Upper lobe of left lung (tissue), 6 donors: Measurements from ENCODE around the gene TNFRSF6B. TPM values are rescaled to one million over a fixed set of nuclear protein-coding genes. Genes with fewer than 3 reads are reported as not detected.
A peak's percentile ranks its signal among the peaks of the same experiment; 100 is the strongest.

Experiments
- ATAC-seq, 2 donors: fragments of 200-7000 bp; cut with Tn5 transposase; one replicate each; pipeline ENCODE4 v1.9.1; 2022; ENCODE audit warnings: mild to moderate bottlenecking in 2 of 2, moderate library complexity in 2 of 2; ENCODE audit not compliant: low FRiP score in 2 of 2
- DNase-seq, 2 donors: peaks; one replicate each; pipeline ENCODE4 v3.0.0-alpha.2; 2019 to 2020
- H3K27ac ChIP-seq, 4 donors: fragments of 200-600 bp; sonication (generic); one replicate each; pipeline ENCODE4 v1.5.1; 2016 to 2019
- H3K27me3 ChIP-seq, 4 donors: fragments of 200-600 bp; sonication (generic); one replicate each; pipeline ENCODE4 v1.5.1; 2017 to 2019
- H3K36me3 ChIP-seq, 4 donors: fragments of 200-600 bp; sonication (generic); one replicate each; pipeline ENCODE4 v1.5.1; 2016 to 2019
- H3K4me1 ChIP-seq, 4 donors: fragments of 200-600 bp; sonication (generic); one replicate each; pipeline ENCODE4 v1.5.1; 2018 to 2019
- H3K4me3 ChIP-seq, 4 donors: fragments of 200-600 bp; sonication (generic); one replicate each; pipeline ENCODE4 v1.5.1; 2017 to 2019; ENCODE audit warnings: mild to moderate bottlenecking in 2 of 4, moderate library complexity in 1 of 4
- H3K9me3 ChIP-seq, 4 donors: fragments of 200-600 bp; sonication (generic); one replicate each; pipeline ENCODE4 v1.5.1; 2018 to 2019
- CTCF ChIP-seq, 6 experiments: fragments of 450-650 bp in 4 of 6; fragments of 200-600 bp in 2 of 6; sonication (generic) in 2 of 6; IDR thresholded peaks; one replicate each; pipeline ENCODE4 v1.5.1; 2016 to 2019; ENCODE audit warnings: antibody characterized with exemption in 6 of 6
- EP300 ChIP-seq, 4 donors: sonication (generic); formaldehyde crosslinking; IDR thresholded peaks; one replicate each; pipeline ENCODE4 v1.5.1; 2017; ENCODE audit warnings: antibody characterized with exemption in 4 of 4, control low read depth in 2 of 4
- POLR2A ChIP-seq, 4 donors: fragments of 450-650 bp; IDR thresholded peaks; one replicate each; pipeline ENCODE4 v1.5.1; 2016 to 2017; ENCODE audit warnings: antibody characterized with exemption in 4 of 4, mild to moderate bottlenecking in 2 of 4
- POLR2AphosphoS5 ChIP-seq, 2 donors: sonication (generic); formaldehyde crosslinking; IDR thresholded peaks; one replicate each; pipeline ENCODE4 v1.5.1; 2017; ENCODE audit warnings: antibody characterized with exemption in 2 of 2
- WGBS, 2 donors: methylation state at CpG; one replicate each; pipeline ENCODE4 v1.1.5; 2017 to 2018; 5-methylcytosine and 5-hydroxymethylcytosine counted together
- total RNA-seq, 6 donors: library from RNA; depleted of rRNA in 4 of 6; stranded (reverse); fragments of >200 nt in 4 of 6; gene quantifications; one replicate each; pipeline versions ENCODE4 v1.1.0 to v1.2.1, GENCODE V29; 2016 to 2021
- donor health status: DM: no; HTN: no; CAD: no; lungs with moderate emphysema.
- donor health status: DM: no; HTN: yes; CAD: no; lungs with severe emphysema.

Gene TNFRSF6B
- total RNA-seq, 6 donors from 2014 or later: 13.8 to 34.8 (median 16.9) TPM

GRCh38 chr20:63691711-63692435 is 4.6 kb upstream of the TNFRSF6B start:
- Histone ChIP-seq H3K36me3 (peaks cover 0 to 35% (median 4%) of the 10 kb centered on the region in 4 donors), H3K27me3 (no peaks in the 10 kb centered on the region), H3K4me3 (no peak overlapping the region), H3K27ac (peak overlapping the region; percentile 23 to 96 (median 70)), H3K9me3 (no peaks in the 10 kb centered on the region), H3K4me1 (peaks cover 43 to 64% (median 50%) of the 10 kb centered on the region in 4 donors)
- ATAC-seq (no peak), DNase-seq (peak in 1 of 2 donors; percentile 70)
- 75 to 87% methylated on average over 16 to 20 of the region's 21 CpGs for WGBS, 2 donors
- no peak for TF ChIP-seq CTCF (IDR thresholded peaks at IDR 0.05)
- peak in 2 of 4 donors; percentile 80 to 90 for TF ChIP-seq EP300 (IDR thresholded peaks at IDR 0.05)
- peak; percentile 9 to 73 for TF ChIP-seq POLR2AphosphoS5 (IDR thresholded peaks at IDR 0.05)
- TF ChIP-seq POLR2A (IDR thresholded peaks at IDR 0.05): no peak

GRCh38 chr20:63692436-63693082 is 3.9 kb upstream of the TNFRSF6B start:
- Histone ChIP-seq H3K9me3 (no peaks in the 10 kb centered on the region), H3K36me3 (peaks cover 0 to 35% (median 4%) of the 10 kb centered on the region in 4 donors), H3K27ac (peak overlapping the region in 3 of 4 donors; percentile 51 to 96 (median 90)), H3K4me1 (peaks cover 43 to 64% (median 50%) of the 10 kb centered on the region in 4 donors), H3K4me3 (no peak overlapping the region), H3K27me3 (no peaks in the 10 kb centered on the region)
- 82 to 93% methylated on average over 3 to 17 of the region's 20 CpGs for WGBS, 2 donors
- peak in 1 of 2 donors; percentile 31 for ATAC-seq
- TF ChIP-seq CTCF (IDR thresholded peaks at IDR 0.05) (no peak), POLR2AphosphoS5 (IDR thresholded peaks at IDR 0.05) (no peak), POLR2A (IDR thresholded peaks at IDR 0.05) (no peak), EP300 (IDR thresholded peaks at IDR 0.05) (no peak)
- DNase-seq: peak in 1 of 2 donors; percentile 83

- DNase-seq (no peak), ATAC-seq (no peak)
- Histone ChIP-seq H3K27ac (peak overlapping the region in 3 of 4 donors; percentile 51 to 96 (median 90)), H3K36me3 (peaks cover 0 to 38% (median 4%) of the 10 kb centered on the region in 4 donors), H3K4me1 (peaks cover 37 to 64% (median 48%) of the 10 kb centered on the region in 4 donors), H3K4me3 (no peak overlapping the region), H3K9me3 (no peaks in the 10 kb centered on the region), H3K27me3 (no peaks in the 10 kb centered on the region)
- TF ChIP-seq CTCF (IDR thresholded peaks at IDR 0.05) (no peak), POLR2AphosphoS5 (IDR thresholded peaks at IDR 0.05) (no peak), POLR2A (IDR thresholded peaks at IDR 0.05) (no peak), EP300 (IDR thresholded peaks at IDR 0.05) (no peak)
- 85 to 100% methylated on average over 1 to 10 of the region's 10 CpGs for WGBS, 2 donors
Measured at GRCh38 chr20:63693083-63693732, 3.2 kb upstream of the TNFRSF6B start.

GRCh38 chr20:63693733-63694583 is 2.5 kb upstream of the TNFRSF6B start:
- no peak for ATAC-seq
- 91 to 96% methylated on average over 6 to 21 of the region's 21 CpGs for WGBS, 2 donors
- no peaks in the 10 kb centered on the region for H3K27me3 ChIP-seq
- no peaks in the 10 kb centered on the region for H3K9me3 ChIP-seq
- DNase-seq: peak in 1 of 2 donors; percentile 63
- H3K4me1 ChIP-seq: peaks cover 36 to 64% (median 45%) of the 10 kb centered on the region in 4 donors
- no peak overlapping the region for H3K4me3 ChIP-seq
- no peak for TF ChIP-seq EP300 (IDR thresholded peaks at IDR 0.05)
- no peak for TF ChIP-seq POLR2A (IDR thresholded peaks at IDR 0.05)
- no peak for TF ChIP-seq CTCF (IDR thresholded peaks at IDR 0.05)
- TF ChIP-seq POLR2AphosphoS5 (IDR thresholded peaks at IDR 0.05): no peak
- H3K27ac ChIP-seq: no peak overlapping the region
- H3K36me3 ChIP-seq: peaks cover 0 to 40% (median 4%) of the 10 kb centered on the region in 4 donors
